Osteocyte (in vitro differentiated cells): ENCODE measurements around the gene TENM4. TPM values are rescaled to one million over a fixed set of nuclear protein-coding genes. Genes with fewer than 3 reads are reported as not detected.

Source experiments
- DNase-seq: peaks from one replicate; pipeline ENCODE4 v3.0.0; 2021; ENCODE audit warnings: mixed read lengths; ENCODE audit not compliant: unreplicated experiment; ENCODE audit errors: extremely low spot score
- H3K27ac Mint-ChIP-seq: one replicate; pipeline ENCODE4 v1.8.0; 2021; ENCODE audit warnings: mild to moderate bottlenecking, mixed read lengths; ENCODE audit not compliant: unreplicated experiment
- H3K27me3 Mint-ChIP-seq: one replicate; pipeline ENCODE4 v1.8.0; 2021; ENCODE audit warnings: mixed read lengths; ENCODE audit not compliant: unreplicated experiment
- H3K36me3 Mint-ChIP-seq: one replicate; pipeline ENCODE4 v1.8.0; 2021; ENCODE audit warnings: mixed read lengths; ENCODE audit not compliant: unreplicated experiment
- H3K4me1 Mint-ChIP-seq: one replicate; pipeline ENCODE4 v1.8.0; 2021; ENCODE audit warnings: mixed read lengths; ENCODE audit not compliant: unreplicated experiment
- H3K4me3 Mint-ChIP-seq: one replicate; pipeline ENCODE4 v1.8.0; 2021; ENCODE audit warnings: mild to moderate bottlenecking, moderate library complexity, mixed read lengths; ENCODE audit not compliant: unreplicated experiment
- H3K9me3 Mint-ChIP-seq: one replicate; pipeline ENCODE4 v1.8.0; 2021; ENCODE audit warnings: mixed read lengths; ENCODE audit not compliant: unreplicated experiment
- CTCF ChIP-seq: fragments of 200-600 bp; sonication (generic); IDR thresholded peaks from 2 replicates; pipeline ENCODE4 v1.5.0; 2021; ENCODE audit warnings: antibody characterized with exemption, mild to moderate bottlenecking, moderate library complexity
- total RNA-seq: library from RNA; stranded (reverse); gene quantifications from 2 replicates; pipeline ENCODE4 v1.2.1, GENCODE V29; 2021

Gene TENM4
- total RNA-seq, 1 donor from 2014 or later: 74.1 TPM

DNA sequence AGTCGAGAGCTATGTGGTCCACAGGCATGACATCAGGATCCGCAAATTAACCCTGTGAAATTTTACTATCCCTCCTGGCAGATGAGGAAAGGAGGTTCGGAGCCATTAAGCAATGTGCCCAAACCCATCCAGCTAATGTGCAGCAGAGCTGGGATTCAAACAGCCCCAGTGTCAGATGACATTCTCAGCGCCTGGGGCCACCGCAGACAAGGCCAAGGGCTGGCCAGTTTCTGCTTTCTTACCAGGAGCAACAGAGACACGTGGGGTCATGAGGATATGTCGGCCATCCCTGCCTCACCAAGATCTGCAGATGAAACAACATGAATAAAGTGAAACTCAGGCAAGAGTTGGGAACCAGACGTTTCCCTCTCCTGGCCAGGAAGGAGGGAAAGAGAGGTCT, 110.2 kb downstream of the TENM4 start:
- Mint-ChIP-seq H3K4me3 (no peak overlapping the region), H3K27ac (no peak overlapping the region), H3K36me3 (no peaks in the 10 kb centered on the region), H3K9me3 (no peaks in the 10 kb centered on the region), H3K27me3 (no peaks in the 10 kb centered on the region), H3K4me1 (peaks cover 9% of the 10 kb centered on the region)
- no peak for DNase-seq
- no peak for TF ChIP-seq CTCF

GRCh38 chr11:79329561-79329960, 111.3 kb downstream of the TENM4 start:
- Mint-ChIP-seq H3K4me3 (no peak overlapping the region), H3K9me3 (no peaks in the 10 kb centered on the region), H3K27me3 (no peaks in the 10 kb centered on the region), H3K36me3 (no peaks in the 10 kb centered on the region), H3K27ac (no peak overlapping the region), H3K4me1 (peaks cover 9% of the 10 kb centered on the region)
- no peak for DNase-seq
- TF ChIP-seq CTCF: no peak

GRCh38 chr11:79328402-79328801, 112.4 kb downstream of the TENM4 start:
- TF ChIP-seq CTCF: no peak
- H3K27ac Mint-ChIP-seq: no peak overlapping the region
- no peak overlapping the region for H3K4me3 Mint-ChIP-seq
- H3K36me3 Mint-ChIP-seq: no peaks in the 10 kb centered on the region
- H3K9me3 Mint-ChIP-seq: no peaks in the 10 kb centered on the region
- no peak for DNase-seq
- peaks cover 6% of the 10 kb centered on the region for H3K4me1 Mint-ChIP-seq
- H3K27me3 Mint-ChIP-seq: no peaks in the 10 kb centered on the region

- DNase-seq: no peak
- no peaks in the 10 kb centered on the region for H3K4me1 Mint-ChIP-seq
- TF ChIP-seq CTCF: no peak
- H3K9me3 Mint-ChIP-seq: no peaks in the 10 kb centered on the region
- H3K27me3 Mint-ChIP-seq: no peaks in the 10 kb centered on the region
- H3K4me3 Mint-ChIP-seq: no peak overlapping the region
- no peaks in the 10 kb centered on the region for H3K36me3 Mint-ChIP-seq
- H3K27ac Mint-ChIP-seq: no peak overlapping the region
These were observed 115.0 kb downstream of the TENM4 start for GRCh38 chr11:79325851-79326250.

GRCh38 chr11:79321263-79321662, 119.6 kb downstream of the TENM4 start:
- no peaks in the 10 kb centered on the region for H3K36me3 Mint-ChIP-seq
- no peak overlapping the region for H3K4me3 Mint-ChIP-seq

More at GRCh38 chr11:79321263-79321662, 119.6 kb downstream of the TENM4 start:
- Mint-ChIP-seq H3K4me1 (no peaks in the 10 kb centered on the region), H3K9me3 (no peaks in the 10 kb centered on the region), H3K27me3 (no peaks in the 10 kb centered on the region), H3K27ac (no peak overlapping the region)
- no peak for TF ChIP-seq CTCF
- no peak for DNase-seq
